ENCODE results near the gene ANKRD23.

The ANKRD23 gene

DNA sequence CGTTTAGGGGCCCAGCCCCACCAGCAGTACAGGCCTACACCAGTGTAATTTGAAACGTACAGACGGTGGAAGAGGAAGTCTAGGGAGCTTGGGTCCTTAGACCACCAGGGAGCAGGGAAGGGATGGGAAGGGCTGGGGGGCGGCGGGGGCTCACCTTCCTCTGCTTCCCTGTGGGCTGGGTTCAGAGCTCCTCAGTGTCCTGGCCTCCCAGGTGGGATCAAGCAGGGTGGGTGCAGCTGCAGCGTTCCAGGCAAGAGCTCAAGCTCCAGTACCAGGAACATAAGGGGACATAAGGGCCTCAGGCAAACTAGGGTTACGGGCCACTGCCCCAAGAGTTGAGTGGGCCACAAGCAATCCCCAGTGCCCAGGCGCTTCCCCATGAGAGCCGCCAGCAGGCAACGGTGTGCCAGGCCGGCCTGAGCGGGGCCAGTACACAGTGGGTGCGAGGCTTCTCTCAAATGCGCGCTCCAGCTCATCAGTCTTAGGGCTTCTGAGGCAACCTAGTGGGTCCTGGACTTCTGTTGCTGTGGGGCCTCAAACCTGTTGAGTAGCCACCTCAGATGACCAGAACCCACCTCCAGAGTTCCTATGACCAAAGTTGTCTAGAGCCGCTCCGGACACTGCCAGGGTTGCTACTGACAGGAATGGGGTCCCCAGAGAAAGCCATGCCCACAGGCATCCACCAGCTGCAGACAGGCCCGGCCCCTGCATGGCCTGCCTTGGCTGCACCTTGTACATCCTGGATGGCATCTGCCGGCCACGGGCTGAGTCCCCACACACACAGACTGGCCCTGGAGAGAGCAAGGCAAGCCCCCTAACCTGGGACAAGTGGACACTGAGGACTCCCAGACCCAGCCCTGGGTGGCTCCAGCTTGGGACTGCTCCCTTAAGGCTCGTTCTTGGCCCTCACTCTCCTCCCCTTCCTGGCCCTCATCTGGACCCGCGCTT lies 5.2 kb downstream of the ANKRD23 start:
- no peak for DNase-seq (ENCODE audit: low read depth in 2 of 2)

DNA sequence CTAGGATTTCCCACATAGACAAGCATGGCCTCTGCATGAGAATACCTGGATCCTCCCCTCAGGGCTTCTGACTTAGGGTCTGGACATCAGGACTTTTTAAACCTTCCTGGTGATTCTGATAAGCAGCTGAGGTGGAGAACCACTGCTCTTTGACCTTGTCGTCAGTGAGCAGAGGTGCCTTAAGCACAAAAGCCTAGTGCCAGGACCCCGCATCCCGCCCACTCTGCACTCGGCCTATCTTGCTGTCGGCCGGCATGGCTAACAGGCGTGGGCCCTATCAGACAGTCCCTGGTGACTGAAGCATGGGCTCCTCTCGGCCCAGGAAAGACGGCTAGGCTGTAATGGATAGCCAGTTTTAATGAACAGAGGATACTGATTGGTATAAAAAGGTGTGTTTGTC lies 6.2 kb downstream of the ANKRD23 start:
- DNase-seq (ENCODE audit: low read depth in 2 of 2), result no peak

DNA sequence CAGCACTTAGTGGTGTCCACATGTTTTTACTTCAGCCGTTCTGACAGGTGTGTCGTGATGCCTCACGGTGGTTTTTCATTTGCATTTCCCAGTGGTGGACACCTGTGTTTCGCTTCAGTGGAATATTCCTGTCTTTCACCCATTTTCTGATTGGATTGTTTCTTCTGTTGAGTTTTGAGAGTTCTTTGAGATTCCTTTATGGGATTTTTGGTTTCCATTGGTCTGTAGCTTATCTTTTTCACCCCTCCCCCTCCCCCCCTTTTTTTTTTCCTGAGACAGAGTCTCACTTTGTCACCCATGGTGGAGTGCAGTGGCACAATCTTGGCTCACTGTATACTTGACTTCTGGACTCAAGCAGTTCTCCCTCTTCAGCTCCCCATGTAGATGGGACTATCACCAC lies 8.0 kb downstream of the ANKRD23 start:
- DNase-seq (ENCODE audit: low read depth in 2 of 2), result no peak

DNA sequence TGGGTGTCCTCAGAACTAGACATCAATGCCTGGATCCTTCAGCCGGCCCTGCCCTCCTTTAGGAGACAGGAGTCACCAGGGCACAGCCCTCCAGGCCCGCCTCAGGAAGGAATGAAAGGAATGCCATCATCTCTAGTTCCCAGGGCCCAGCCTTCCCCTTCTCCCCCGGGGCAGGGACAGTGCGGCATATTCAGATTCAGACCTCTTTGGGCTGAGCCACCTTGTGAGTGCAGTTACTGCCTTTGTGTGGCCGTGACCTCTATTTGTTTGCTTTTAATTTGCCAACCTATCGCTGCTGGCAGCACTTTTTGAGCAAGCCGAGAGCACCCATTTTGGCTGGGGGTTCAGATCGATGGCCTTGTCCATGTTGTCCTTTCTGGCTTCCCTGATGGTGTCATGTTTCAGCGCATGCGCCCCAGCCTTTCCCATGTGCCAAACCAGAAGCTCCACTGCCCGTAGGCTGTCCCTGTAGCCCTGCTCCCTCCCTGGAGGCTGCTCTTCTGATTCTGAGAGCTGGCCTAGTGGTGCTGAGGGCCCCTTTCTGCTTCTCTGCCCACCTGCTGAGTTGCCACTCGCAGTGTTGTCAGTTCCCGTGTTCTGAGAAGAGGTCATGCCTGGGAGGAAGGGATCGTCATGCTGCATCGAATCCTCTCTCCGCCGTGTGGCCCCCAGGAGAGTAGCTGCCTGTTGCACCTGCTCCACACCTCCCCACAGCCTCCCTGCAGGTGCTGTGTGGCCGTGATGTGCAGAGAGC lies 10.9 kb downstream of the ANKRD23 start:
- DNase-seq (ENCODE audit: low read depth in 2 of 2), result no peak

DNA sequence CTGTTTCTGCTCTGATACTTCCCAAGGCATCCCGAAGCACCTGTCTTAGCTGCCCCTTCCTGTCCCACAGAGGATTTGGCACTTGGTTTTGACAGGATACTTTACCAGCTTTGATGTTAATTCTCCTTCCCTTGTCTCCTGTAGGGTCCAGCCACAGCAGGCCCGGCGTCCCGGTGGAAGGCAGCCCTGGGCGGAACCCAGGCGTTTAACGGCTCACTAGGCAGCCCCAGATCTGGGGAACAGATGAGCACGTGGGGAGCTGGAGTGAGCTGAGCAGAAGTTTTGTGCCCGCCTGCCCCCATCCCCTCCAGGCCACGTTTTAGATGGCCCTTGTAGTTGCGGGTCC lies 11.4 kb downstream of the ANKRD23 start:
- no peak for DNase-seq (ENCODE audit: low read depth in 2 of 2)

DNA sequence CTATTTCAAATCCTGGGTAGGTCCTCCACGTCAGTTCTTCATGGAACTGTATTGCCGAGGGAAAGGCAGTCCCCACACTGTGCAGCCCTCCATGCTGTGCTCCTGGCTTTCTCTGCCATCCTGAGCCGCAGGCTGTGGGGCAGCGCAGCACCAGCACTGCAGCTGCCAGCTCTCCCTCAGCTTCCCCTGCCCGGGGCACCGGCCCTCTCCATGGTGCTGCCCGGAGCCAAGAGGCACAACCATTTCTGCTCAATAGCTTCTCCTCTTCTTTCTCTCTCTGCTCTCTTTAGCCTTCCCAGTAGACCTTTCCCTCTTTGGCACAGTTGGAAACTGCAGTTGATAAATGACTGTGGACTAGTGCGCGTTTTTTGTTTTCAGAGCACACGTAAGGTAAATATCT lies 12.1 kb downstream of the ANKRD23 start:
- no peak for DNase-seq (ENCODE audit: low read depth in 2 of 2)

DNA sequence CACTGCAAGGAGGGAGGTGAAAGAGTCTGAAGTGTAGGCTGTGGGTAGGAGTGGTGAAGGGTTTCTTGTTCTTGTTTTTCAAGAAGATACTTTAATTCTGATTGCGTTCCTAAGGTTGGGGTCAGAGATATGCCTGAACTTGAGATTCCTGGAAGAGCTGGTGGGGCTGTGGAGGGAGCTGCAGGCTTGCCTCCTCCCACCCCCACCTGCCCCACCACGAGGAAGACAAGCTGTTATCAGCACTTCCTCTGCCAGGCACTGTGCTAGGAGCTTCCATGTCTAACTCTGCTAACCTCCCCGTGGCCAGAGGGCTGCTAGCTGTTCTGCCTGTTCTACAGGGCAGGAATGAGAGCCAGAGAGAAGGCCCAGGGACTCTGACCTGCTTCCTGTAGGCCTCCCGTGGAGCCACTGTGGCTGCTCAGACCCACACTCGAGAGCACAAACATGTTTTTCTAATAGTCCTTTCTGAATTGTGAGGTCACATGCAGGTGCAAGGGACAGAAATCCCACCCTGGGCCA lies 13.7 kb downstream of the ANKRD23 start:
- DNase-seq (ENCODE audit: low read depth in 2 of 2), result no peak

DNA sequence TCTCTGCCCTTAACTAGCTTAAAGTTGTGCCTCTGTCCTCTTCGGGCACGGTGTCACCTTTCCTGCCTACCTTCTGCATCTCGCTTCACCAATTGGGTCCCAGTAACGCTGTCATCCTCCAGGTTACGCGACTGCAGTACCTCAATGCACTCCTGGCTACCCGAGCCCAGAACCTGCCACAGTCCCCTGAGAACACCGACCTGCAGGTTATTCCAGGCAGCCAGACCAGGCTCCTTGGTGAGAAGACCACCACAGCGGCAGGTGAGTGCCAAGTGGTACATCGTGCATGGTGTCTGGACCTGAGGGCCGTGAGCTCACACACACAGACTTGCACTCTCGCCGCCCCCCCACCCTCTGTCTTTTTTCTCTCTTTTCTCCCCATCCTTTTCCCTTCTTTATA lies 14.9 kb downstream of the ANKRD23 start:
- DNase-seq (ENCODE audit: low read depth in 2 of 2), result no peak

DNA sequence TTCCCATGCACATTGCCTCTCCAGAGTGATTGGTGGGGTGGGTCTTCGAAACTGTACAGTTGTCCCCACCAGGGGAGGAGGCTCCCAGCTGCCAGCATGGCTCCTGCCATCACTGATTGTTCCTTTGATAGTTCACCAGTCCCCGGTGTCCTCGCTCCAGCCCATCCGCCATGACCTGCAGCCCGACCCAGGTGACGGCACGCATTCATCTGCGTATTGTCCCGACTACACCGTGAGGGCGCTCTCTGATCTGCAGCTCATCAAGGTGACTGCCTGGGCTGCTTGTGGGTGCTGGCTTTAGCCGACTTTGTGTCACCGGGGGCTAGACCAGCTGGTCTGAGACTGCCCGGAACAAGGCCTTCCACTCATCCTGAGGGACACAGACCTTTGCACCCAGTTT lies 15.4 kb downstream of the ANKRD23 start:
- no peak for DNase-seq (ENCODE audit: low read depth in 2 of 2)

DNA sequence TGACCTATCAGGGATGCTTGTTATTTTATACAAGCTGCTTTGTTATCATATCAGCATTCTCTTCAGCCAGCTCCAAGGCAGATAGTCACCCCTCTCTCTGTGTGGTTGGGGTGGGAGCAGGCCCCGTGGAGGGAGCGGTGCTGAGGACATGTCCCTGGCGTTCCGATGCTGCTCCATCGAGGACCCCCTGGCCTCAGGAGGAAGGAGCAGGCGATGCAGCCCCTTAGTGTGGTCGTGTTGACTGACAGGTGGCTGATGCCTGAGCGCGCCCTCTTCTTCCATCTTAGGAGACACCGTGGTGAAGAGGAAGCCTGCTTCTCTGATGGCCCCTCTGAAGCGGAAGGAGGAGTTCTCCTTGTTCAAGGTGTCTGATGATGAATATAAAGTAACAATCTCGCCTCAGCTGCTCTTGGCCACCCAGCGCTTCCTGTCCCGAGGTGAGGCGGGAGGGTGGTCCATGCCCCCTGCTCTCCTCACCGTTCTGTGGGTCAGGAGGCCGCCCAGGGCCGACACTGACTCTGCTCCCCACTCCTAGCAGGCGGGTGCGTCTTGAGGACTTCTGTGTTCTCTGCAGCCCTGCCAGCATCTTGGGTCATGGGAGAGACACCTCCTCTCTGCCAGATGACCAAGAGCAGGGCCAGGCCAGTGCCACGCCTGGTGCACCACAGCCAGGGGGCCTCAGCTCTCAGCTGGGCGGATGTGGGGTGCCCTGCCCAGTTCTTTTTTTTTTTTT lies 17.1 kb downstream of the ANKRD23 start:
- no peak for DNase-seq (ENCODE audit: low read depth in 2 of 2)

DNA sequence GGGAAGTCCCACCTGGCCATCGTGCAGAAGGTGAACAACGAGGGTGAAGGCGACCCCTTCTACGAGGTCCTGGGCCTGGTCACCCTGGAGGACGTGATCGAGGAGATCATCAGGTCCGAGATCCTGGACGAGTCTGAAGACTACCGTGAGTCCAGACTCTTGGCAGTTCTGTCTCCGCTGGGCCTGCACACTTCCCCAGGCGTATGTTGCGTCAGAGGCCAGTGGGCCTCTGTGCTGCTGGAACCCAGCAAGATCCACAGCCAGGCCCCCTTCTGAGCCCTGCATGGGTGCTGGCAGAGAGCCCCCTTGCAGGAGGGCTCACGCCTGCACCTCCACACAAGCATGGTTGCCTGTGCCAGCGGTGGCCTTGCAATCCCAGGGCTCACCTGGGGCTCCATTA lies 18.8 kb downstream of the ANKRD23 start:
- DNase-seq (ENCODE audit: low read depth in 2 of 2), result no peak

DNA sequence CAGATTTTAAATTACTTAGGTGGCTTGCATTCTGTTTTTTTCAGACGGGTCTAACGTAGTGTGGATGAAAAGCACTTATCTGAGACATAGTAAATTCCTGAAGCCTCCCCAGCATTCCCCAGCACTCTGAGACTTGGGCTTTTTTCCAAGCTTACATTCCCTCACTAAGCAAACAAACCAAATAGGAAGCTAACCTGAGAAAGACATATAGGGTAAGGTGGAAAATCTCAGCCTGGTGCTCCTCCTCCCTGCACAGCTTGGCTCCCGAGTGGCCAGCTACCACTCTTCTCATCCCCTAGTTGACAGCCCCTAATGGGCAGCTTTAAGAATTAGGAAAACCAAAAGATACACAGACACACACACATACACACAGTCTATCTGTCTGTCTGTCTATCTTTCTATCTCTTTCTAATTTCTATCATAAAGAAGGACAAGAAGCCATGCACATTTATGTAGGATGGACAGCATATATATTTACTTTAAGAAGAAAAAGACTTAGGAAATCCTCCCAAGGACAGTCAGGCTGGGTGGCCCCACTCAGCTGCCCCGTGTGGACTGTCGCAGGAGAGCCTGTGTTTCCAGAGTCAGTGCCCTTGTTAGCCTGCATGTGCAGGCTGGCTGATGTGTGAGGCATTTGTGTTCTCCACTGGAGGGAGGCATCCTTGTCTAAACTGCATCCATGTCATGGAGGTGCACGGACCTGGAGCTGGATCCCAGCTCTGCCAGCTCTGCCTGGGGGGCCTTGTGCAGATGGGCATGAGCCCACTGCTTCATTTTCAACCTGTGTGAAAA lies 19.5 kb downstream of the ANKRD23 start:
- no peak for DNase-seq (ENCODE audit: low read depth in 2 of 2)

DNA sequence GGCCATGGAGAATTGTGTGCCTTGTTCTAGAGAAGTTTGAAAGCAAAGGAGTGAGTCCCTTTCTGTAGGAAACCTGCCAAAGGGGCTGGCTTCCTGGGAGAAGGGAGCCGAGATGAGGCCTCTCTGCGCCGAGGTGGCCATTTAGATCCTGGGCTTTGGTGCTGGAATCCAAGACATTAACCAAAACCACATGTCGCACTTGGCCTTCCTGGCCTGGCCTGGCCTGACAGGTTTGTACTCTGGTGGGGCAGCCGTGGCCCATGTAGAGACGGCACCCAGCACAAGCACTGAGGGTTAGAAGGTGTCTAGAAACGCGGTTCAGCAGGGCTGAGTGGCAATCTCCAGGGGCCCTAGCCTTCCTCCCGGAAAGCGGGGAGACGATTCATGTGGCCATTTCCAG lies 20.6 kb downstream of the ANKRD23 start:
- no peak for DNase-seq (ENCODE audit: low read depth in 2 of 2)

DNA sequence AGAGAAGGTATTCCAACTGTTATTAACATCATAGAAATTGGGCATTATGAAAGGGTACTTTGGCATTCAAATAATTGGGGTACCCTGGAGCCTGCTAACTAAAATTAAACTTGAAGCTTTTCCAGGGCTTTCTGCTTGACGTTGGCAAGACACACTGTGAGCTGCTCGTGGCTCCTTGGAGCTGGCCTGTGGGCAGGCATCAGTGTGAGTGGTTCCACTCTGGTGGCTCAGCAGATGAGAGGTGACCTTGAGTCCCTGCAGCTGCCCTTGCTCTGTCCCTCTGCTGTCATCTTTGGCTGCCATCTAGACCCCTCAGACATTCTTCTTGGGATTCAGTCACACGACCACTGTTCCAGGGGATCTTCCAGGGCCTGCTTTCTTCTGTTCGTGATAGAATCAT lies 21.0 kb downstream of the ANKRD23 start:
- DNase-seq (ENCODE audit: low read depth in 2 of 2), result no peak

DNA sequence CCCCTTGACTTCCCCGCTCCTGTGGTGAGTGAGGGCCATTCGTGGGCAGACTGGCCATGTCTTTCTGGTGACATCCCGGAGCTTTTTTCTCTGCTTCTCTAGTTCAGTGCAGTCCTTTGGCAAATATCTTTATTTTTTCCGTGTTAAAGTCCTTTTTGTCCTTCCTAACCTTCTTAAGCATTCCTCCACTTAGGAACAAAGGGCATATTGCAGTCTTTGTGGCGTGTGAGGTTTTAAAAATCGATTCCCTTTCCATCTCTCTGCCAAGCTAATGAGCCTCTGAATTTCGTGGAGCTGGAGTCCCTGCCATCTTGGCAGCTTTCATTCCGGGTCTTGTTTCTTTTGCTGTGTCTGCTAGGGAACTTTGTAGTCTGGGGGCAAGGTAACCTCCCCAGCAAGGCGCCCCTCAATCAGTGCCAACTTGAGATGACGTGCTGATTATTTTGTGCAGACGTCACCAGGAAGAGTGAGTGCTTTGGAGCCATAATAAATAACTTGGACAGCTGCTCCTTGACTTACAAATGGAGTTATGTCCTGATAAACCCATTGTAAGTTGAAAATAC lies 22.6 kb downstream of the ANKRD23 start:
- DNase-seq (ENCODE audit: low read depth in 2 of 2), result no peak

DNA sequence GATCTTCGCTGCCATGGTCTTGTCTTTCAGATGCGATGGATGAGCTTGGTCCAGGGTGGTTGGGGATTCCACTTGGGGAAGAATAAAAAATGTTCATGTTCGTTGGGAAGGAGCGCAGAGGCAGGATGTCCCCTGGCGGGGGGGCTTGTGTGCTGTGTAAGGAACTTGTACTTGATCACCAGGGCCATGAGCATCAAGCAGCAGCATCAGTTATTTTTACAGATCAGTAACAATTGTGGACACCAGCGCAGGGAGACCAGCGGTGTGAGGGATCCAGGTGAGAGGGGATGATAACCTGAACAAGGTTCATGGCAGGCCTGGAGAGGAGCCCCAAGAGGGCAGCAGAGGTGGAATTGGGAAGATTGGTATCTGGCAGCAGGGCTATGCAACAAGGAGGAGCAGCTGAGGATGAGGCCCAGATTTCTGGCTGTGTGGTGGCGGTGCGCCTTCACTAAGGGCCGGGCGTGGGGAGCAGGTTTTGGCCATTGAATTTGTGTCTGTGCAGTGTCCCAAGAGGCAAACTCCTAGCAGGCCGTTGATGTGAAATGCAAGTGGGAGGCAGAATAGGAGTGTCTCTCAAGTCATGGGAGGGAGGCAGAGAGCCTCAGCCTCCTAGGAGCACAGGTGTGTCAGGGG lies 23.8 kb downstream of the ANKRD23 start:
- no peak for DNase-seq (ENCODE audit: low read depth in 2 of 2)

DNA sequence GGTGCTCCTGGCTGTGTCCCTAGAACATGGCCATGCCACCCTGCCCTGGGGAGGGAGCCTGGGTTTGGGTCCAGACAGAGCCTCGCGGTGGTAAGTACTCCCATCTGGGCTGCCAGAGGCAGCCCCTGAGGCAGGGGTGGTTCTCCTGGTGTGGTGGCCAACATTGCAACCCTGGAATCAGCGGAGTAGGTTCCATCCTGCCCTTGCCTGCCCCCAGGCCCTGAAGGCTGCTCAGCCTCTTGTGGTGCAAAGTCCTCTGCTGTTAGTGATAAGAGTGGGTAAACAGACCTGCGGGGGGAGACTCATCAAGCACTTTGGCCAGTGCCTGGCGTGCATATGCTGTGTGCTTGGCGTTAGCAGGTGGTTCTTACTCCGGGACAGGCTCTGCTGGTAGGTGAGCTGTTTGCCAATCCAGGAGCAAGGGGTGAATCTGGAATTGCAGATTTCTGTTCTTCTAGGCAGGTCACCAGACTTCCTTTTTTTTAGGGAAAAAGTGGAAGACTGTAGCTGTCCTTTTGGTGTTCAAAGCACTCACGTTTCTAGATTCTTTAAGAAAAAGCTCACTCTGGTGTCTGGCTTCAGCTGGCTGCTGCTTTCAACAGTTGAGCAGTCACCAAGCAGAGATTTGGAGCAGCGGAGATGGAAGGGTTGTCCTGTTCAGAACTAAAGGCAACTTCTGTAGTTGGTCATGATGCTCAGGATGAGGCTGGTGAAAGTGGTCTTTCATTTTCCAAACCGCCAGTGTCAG lies 24.5 kb downstream of the ANKRD23 start:
- DNase-seq (ENCODE audit: low read depth in 2 of 2), result no peak

DNA sequence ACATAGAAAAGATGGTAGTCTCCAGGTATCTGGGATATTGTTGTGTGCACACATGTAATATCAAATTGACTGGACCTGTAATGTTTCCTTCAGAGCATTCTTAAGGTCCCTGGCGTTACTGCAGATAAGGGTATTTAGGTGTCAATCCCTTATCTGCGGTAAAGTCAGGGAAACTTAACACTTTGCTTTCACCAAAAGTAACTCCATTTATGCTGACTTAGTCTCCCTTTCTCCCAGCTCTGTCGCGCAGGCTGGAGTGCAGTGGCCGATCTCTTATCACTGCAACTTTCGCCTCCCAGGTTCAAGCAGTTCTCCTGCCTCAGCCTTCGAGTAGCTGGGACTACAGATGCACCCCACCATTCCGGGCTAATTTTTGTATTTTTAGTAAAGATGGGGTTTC lies 25.9 kb downstream of the ANKRD23 start:
- DNase-seq (ENCODE audit: low read depth in 2 of 2), result no peak

DNA sequence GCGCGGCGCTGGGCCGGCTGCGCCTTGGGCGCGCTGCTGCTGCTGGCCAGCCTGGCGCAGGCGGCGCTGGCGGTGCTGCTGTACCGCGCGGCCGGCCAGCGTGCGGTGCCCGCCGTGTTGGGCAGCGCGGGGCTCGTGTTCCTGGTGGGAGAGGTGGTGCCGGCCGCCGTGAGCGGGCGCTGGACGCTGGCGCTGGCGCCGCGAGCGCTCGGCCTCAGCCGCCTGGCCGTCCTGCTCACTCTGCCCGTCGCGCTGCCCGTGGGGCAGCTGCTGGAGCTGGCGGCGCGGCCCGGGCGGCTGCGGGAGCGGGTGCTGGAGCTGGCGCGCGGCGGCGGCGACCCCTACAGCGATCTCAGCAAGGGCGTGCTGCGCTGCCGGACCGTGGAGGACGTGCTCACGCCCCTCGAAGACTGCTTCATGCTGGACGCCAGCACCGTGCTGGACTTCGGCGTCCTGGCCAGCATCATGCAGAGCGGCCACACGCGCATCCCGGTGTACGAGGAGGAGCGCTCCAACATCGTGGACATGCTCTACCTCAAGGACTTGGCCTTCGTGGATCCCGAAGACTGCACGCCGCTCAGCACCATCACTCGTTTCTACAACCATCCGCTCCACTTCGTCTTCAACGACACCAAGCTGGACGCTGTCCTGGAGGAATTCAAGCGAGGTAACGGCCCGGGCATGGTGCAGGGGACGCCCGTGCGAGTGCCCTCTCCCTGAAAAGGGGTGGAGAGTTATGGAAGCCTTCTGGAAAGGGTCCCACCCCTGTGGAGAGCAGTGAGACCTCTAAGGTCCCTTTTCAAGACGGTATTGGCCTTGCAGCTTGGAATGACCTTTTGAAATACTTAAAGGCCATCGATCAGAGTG lies 26.8 kb downstream of the ANKRD23 start:
- no peak for DNase-seq (ENCODE audit: low read depth in 2 of 2)
